A549 (cell line): ENCODE data around the gene ATP8B4. TPM values are rescaled to one million over a fixed set of nuclear protein-coding genes. Genes with fewer than 3 reads are reported as not detected.

Experiments used
- ATAC-seq, 2 experiments: fragments of 200-7000 bp in 1 of 2; fragments of >200 bp in 1 of 2; cut with Nextera tagmentation in 1 of 2; cut with Tn5 transposase in 1 of 2; 3 replicates each; pipeline versions ENCODE4 v1.8.0 to v1.9.1; 2018 to 2020; ENCODE audit warnings: mild to moderate bottlenecking in 1 of 2, moderate library complexity in 1 of 2
- CTCF ChIA-PET: fragments of 300-600 bp; sonication (Branson Sonifier 250); formaldehyde crosslinking; extraction: SDS; loops from one replicate; lab custom pipeline; 2021; ENCODE audit warnings: antibody characterized with exemption, inconsistent platforms; lab: Yijun Ruan, JAX
- POLR2A ChIA-PET: fragments of 350-600 bp; formaldehyde crosslinking; extraction: SDS; loops from one replicate; lab custom pipeline; 2021; ENCODE audit warnings: antibody characterized with exemption, inconsistent platforms; lab: Yijun Ruan, JAX
- DNase-seq, 2 experiments: peaks; one replicate each; pipeline versions ENCODE4 v3.0.0 to v3.0.0-alpha.2; 2011 to 2016; ENCODE audit warnings: low read depth in 1 of 2, low spot score in 1 of 2
- FAIRE-seq: peaks from 2 replicates; lab custom pipeline; 2011; peaks lifted over from hg19 to GRCh38; lab: Jason Lieb, UNC
- H3K27ac ChIP-seq, 2 experiments: fragments of >200 bp; sonication (Bioruptor Twin); formaldehyde crosslinking; 3 replicates each; pipeline ENCODE4 v1.5.1; 2016 to 2017
- H3K4me1 ChIP-seq: fragments of >200 bp; sonication (Bioruptor Twin); formaldehyde crosslinking; 3 replicates; pipeline ENCODE4 v1.6.1; 2016
- H3K4me2 ChIP-seq: fragments of >200 bp; sonication (Bioruptor Twin); formaldehyde crosslinking; 3 replicates; pipeline ENCODE4 v1.6.1; 2016
- H3K4me3 ChIP-seq: fragments of >200 bp; sonication (Bioruptor Twin); formaldehyde crosslinking; 3 replicates; pipeline ENCODE4 v1.5.1; 2016
- H3K9me3 ChIP-seq: fragments of >200 bp; sonication (Bioruptor Twin); formaldehyde crosslinking; 3 replicates; pipeline ENCODE4 v1.6.1; 2016
- CBX8 ChIP-seq: fragments of 200-600 bp; sonication (generic); IDR thresholded peaks from 2 replicates; pipeline ENCODE4 v1.6.1; 2016
- CEBPB ChIP-seq, 2 experiments: fragments of >200 bp in 1 of 2; sonication (Bioruptor Twin) in 1 of 2; formaldehyde crosslinking in 1 of 2; IDR thresholded peaks; 2 replicates each; pipeline ENCODE4 v1.6.1; 2012 to 2016
- EHF ChIP-seq: fragments of 250-450 bp; sonication (Bioruptor Pico); IDR thresholded peaks from 2 replicates; pipeline ENCODE4 v1.5.0; 2020; ENCODE audit warnings: mild to moderate bottlenecking
- EP300 ChIP-seq, 2 experiments: fragments of >200 bp; sonication (Bioruptor Twin); formaldehyde crosslinking; IDR thresholded peaks; 2 replicates in 1 of 2; 3 replicates in 1 of 2; pipeline ENCODE4 v1.6.1; 2016 to 2017
- HEYL ChIP-seq: fragments of 250-450 bp; sonication (Bioruptor Pico); IDR thresholded peaks from 2 replicates; pipeline ENCODE4 v1.8.0; 2021; ENCODE audit warnings: mild to moderate bottlenecking, moderate library complexity
- HOXA7 ChIP-seq: fragments of 250-450 bp; sonication (Bioruptor Pico); IDR thresholded peaks from 2 replicates; pipeline ENCODE4 v1.5.0; 2020; ENCODE audit warnings: mild to moderate bottlenecking, moderate library complexity
- KDM5A ChIP-seq: fragments of 200-600 bp; sonication (generic); IDR thresholded peaks from 2 replicates; pipeline ENCODE4 v1.6.1; 2016; ENCODE audit warnings: antibody characterized with exemption, mild to moderate bottlenecking
- NFE2L2 ChIP-seq: fragments of 150-350 bp; conservative IDR thresholded peaks from 2 replicates; pipeline ENCODE4 v1.6.1; 2014; ENCODE audit warnings: low read length
- NPAS2 ChIP-seq: fragments of 250-450 bp; sonication (Bioruptor Pico); IDR thresholded peaks from 2 replicates; pipeline ENCODE4 v1.8.0; 2022; ENCODE audit warnings: mild to moderate bottlenecking, moderate library complexity, borderline replicate concordance
- NR3C1 ChIP-seq: fragments of >200 bp; sonication (Bioruptor Twin); formaldehyde crosslinking; IDR thresholded peaks from 3 replicates; pipeline ENCODE4 v1.6.1; 2017
- POLR2AphosphoS2 ChIP-seq: conservative IDR thresholded peaks from 2 replicates; pipeline ENCODE4 v1.6.1; 2012; ENCODE audit warnings: low read length, improper control_type of control experiment, inconsistent platforms
- RCOR1 ChIP-seq: fragments of 150-350 bp; IDR thresholded peaks from 2 replicates; pipeline ENCODE4 v1.6.1; 2014; ENCODE audit warnings: antibody characterized with exemption, low read length, low read depth
- RNF2 ChIP-seq: fragments of 200-600 bp; sonication (generic); IDR thresholded peaks from 2 replicates; pipeline ENCODE4 v1.6.1; 2016; ENCODE audit warnings: low read depth, mild to moderate bottlenecking, antibody characterized with exemption, moderate library complexity, borderline replicate concordance
- ZC3H11A ChIP-seq: fragments of 450-650 bp; IDR thresholded peaks from 2 replicates; pipeline ENCODE4 v1.6.1; 2014; ENCODE audit warnings: antibody characterized with exemption, mild to moderate bottlenecking
- ZNF302 ChIP-seq: fragments of 250-450 bp; sonication (Bioruptor Pico); IDR thresholded peaks from 2 replicates; pipeline ENCODE4 v1.9.0; 2021; ENCODE audit warnings: inconsistent platforms, mild to moderate bottlenecking, moderate library complexity
- WGBS: methylation state at CpG from one replicate; pipeline ENCODE4 v1.1.6; 2017; ENCODE audit errors: missing lambda C conversion rate; 5-methylcytosine and 5-hydroxymethylcytosine counted together
- polyA plus RNA-seq, 4 experiments: library from polyadenylated mRNA; depleted of rRNA in 3 of 4; stranded (reverse); fragments of >200 nt; fragmentation: RNase III in 1 of 4; extraction: RNeasy Plus Mini Kit Qiagen cat#74134 plus additional on column Dnase treatment in 1 of 4; gene quantifications; 2 replicates in 3 of 4; 3 replicates in 1 of 4; pipeline ENCODE4 v1.2.3, GENCODE V29; 2011 to 2017
- TF ChIP-seq, protein P1 (sequence below): fragments of >200 bp; sonication (Bioruptor Twin); formaldehyde crosslinking; IDR thresholded peaks from 3 replicates; pipeline ENCODE4 v1.5.1; 2016
- TF ChIP-seq, protein P2 (sequence below): IDR thresholded peaks from 2 replicates; pipeline ENCODE4 v1.6.1; 2012
- TF ChIP-seq, protein P3 (sequence below): fragments of >200 bp; sonication (Bioruptor Twin); formaldehyde crosslinking; IDR thresholded peaks from 3 replicates; pipeline ENCODE4 v1.6.1; 2016
- TF ChIP-seq, protein P4 (sequence below): fragments of 250-450 bp; sonication (Bioruptor Pico); IDR thresholded peaks from 2 replicates; pipeline ENCODE4 v1.5.0; 2020; ENCODE audit warnings: low read depth, mild to moderate bottlenecking, moderate library complexity

Gene ATP8B4
- polyA plus RNA-seq, 2 of the 4 experiments (the other 2 are of a cell fraction): 0.88 to 1.7 TPM

DNA sequence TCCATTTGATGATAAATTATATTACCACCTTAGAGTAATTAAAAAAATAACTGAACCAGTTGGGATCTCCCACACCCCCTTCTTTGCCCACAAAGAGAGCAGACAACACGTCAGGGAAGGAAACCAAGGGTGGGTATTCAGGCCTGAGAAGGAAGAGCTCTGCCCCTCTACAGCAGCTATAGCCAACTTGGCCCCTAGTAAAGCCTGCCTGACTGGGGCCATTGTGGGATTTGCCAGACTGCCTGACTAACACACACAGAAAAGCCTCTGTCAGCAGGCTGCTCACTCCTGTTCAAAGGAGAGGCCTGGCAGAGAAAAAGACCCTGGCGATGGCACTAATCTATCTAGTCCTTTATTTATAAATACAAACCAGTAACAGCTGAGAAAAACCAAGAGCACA is 41.4 kb downstream of the ATP8B4 start:
- POLR2A ChIA-PET: no interaction called here
- H3K27ac ChIP-seq: no peak overlapping the region
- 49% methylated on average over 2 of the region's 2 CpGs for WGBS
- no peak for DNase-seq
- TF ChIP-seq CEBPB (IDR thresholded peaks at IDR 0.05): no peak
- TF ChIP-seq, protein P1, sequence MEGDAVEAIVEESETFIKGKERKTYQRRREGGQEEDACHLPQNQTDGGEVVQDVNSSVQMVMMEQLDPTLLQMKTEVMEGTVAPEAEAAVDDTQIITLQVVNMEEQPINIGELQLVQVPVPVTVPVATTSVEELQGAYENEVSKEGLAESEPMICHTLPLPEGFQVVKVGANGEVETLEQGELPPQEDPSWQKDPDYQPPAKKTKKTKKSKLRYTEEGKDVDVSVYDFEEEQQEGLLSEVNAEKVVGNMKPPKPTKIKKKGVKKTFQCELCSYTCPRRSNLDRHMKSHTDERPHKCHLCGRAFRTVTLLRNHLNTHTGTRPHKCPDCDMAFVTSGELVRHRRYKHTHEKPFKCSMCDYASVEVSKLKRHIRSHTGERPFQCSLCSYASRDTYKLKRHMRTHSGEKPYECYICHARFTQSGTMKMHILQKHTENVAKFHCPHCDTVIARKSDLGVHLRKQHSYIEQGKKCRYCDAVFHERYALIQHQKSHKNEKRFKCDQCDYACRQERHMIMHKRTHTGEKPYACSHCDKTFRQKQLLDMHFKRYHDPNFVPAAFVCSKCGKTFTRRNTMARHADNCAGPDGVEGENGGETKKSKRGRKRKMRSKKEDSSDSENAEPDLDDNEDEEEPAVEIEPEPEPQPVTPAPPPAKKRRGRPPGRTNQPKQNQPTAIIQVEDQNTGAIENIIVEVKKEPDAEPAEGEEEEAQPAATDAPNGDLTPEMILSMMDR: no peak
- TF ChIP-seq NPAS2: no peak
- no peak for TF ChIP-seq NR3C1
- no peak for TF ChIP-seq EP300 (IDR thresholded peaks at IDR 0.05)
- TF ChIP-seq POLR2AphosphoS2: no peak
- CTCF ChIA-PET: interaction anchor here (1.3 kb wide), 1 partner anchor 26 kb away, joined by 4 read pairs; no protein-coding TSS in a partner anchor
- H3K4me3 ChIP-seq: no peak overlapping the region
- FAIRE-seq: no peak
- H3K4me1 ChIP-seq: no peaks in the 10 kb centered on the region
- no peak for ATAC-seq
- H3K4me2 ChIP-seq: no peak overlapping the region
- no peaks in the 10 kb centered on the region for H3K9me3 ChIP-seq

DNA sequence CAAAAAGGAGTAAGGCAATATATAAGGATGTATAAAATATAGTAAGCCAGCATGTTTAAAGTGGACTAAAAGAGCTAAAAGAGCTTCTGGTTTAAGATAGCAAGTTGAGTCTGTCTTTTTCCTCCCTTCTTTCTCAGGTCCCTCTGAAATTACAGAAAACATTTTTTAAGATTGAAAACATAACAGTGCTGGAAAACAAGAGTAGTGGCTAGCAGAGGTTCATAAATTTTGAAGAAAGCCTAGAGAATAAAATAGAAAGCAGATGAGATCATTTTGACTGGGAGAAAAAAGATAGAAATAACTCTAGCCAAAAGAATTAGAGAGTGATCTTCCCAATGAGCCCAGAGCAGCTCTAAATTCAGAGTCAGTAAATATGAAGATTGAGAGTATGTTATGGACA is 41.9 kb downstream of the ATP8B4 start:
- Histone ChIP-seq H3K4me3 (no peak overlapping the region), H3K4me1 (no peaks in the 10 kb centered on the region), H3K9me3 (no peaks in the 10 kb centered on the region), H3K27ac (no peak overlapping the region), H3K4me2 (no peak overlapping the region)
- DNase-seq: no peak
- TF ChIP-seq, protein P2, sequence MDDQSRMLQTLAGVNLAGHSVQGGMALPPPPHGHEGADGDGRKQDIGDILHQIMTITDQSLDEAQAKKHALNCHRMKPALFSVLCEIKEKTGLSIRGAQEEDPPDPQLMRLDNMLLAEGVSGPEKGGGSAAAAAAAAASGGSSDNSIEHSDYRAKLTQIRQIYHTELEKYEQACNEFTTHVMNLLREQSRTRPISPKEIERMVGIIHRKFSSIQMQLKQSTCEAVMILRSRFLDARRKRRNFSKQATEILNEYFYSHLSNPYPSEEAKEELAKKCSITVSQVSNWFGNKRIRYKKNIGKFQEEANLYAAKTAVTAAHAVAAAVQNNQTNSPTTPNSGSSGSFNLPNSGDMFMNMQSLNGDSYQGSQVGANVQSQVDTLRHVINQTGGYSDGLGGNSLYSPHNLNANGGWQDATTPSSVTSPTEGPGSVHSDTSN: no peak
- no peak for TF ChIP-seq ZC3H11A
- no peak for TF ChIP-seq EHF (CRISPR knock-in tag)
- TF ChIP-seq, protein P3, sequence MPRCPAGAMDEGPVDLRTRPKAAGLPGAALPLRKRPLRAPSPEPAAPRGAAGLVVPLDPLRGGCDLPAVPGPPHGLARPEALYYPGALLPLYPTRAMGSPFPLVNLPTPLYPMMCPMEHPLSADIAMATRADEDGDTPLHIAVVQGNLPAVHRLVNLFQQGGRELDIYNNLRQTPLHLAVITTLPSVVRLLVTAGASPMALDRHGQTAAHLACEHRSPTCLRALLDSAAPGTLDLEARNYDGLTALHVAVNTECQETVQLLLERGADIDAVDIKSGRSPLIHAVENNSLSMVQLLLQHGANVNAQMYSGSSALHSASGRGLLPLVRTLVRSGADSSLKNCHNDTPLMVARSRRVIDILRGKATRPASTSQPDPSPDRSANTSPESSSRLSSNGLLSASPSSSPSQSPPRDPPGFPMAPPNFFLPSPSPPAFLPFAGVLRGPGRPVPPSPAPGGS: no peak
- TF ChIP-seq HEYL (CRISPR knock-in tag): no peak
- TF ChIP-seq KDM5A: no peak
- no peak for TF ChIP-seq HOXA7 (CRISPR knock-in tag)
- no peak for TF ChIP-seq RNF2
- no peak for TF ChIP-seq RCOR1
- POLR2A ChIA-PET: no interaction called here
- no peak for ATAC-seq
- FAIRE-seq: no peak
- CTCF ChIA-PET: interaction anchor here (1.3 kb wide), 1 partner anchor 25 kb away, joined by 4 read pairs; no protein-coding TSS in a partner anchor

DNA sequence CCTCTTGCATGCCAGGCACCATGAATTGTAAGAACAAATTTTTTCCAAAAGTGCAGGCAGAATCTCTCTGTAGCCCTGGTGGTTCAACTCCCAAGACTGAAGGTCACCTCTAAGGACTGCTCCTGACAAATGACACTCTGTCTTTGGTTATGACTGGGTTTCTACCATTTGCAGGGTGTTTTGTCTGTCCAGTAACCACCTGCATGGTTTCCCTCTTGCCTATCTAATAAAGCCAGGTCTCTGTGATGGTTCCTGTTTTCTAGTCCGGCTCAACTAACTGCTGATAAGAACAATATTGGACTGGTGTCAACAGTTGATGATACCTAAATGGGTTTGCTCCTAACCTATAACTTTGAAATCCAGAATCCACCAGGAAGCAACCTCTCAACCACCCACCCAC is 43.7 kb downstream of the ATP8B4 start:
- no peak for FAIRE-seq
- DNase-seq: no peak
- no peak overlapping the region for H3K27ac ChIP-seq
- no peak for ATAC-seq
- TF ChIP-seq, protein P4, sequence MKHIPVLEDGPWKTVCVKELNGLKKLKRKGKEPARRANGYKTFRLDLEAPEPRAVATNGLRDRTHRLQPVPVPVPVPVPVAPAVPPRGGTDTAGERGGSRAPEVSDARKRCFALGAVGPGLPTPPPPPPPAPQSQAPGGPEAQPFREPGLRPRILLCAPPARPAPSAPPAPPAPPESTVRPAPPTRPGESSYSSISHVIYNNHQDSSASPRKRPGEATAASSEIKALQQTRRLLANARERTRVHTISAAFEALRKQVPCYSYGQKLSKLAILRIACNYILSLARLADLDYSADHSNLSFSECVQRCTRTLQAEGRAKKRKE (CRISPR knock-in tag): no peak
- TF ChIP-seq CBX8 (no peak), ZNF302 (CRISPR knock-in tag) (no peak), NFE2L2 (no peak), KDM5A (no peak)
- no peak overlapping the region for H3K4me2 ChIP-seq
- no peaks in the 10 kb centered on the region for H3K9me3 ChIP-seq
- ChIA-PET POLR2A (no interaction called here), CTCF (interaction anchor here (0.9 kb wide), 1 partner anchor 23 kb away, joined by 3 read pairs; no protein-coding TSS in a partner anchor)
- 68% methylated on average over 1 of the region's 1 CpG for WGBS
- no peak overlapping the region for H3K4me3 ChIP-seq
- no peaks in the 10 kb centered on the region for H3K4me1 ChIP-seq
